GM18907 (cell line): ENCODE measurements around the gene TCAP.

Experiments used
- ATAC-seq: cut with Tn5 transposase; IDR thresholded peaks from one replicate; pipeline ENCODE4 v1.9.1; 2021; ENCODE audit warnings: mild to moderate bottlenecking, moderate library complexity; ENCODE audit not compliant: unreplicated experiment

TCAP gene

GRCh38 chr17:39628655-39629493, 36.3 kb upstream of the TCAP start:
- no peak for ATAC-seq

DNA sequence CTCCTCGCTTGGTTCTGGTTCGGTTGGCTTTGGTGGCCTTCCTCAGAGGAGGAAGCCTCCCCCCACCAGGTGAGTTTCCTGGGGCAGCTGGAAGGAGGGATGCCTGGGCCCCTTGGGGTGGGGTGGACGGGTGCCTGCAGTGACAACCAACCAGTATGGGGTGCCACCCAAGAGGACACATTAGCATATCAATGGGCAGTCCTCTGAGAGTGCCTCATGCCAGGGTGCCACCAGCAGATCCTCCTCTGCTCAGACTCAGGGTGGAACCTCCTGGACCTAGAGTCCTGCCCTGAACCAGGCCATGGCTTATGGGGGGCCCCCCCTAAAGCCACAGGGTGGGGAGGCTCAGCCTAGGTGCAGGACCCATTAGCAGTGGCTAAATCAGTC, 35.7 kb upstream of the TCAP start:
- ATAC-seq, result no peak

DNA sequence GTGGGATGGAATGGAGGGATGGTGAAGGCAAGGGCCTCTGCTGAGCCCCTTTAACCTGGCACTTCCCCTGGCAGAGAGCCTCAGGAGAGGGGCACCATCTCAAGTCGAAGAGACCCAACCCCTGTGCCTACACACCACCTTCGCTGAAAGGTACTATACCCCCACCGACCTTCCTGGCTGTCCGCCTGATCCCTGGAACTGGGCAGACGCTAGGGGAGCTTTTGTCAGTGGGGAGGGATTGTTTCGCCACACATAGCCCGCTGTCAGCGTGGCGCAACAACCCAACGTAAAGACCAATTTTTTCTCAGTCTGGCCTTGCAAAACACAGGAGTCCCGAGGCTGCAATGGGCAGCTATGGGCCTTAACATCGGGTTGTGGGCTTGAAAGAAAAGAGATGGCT, 35.3 kb upstream of the TCAP start:
- ATAC-seq, result no peak

GRCh38 chr17:39631403-39631802, 33.7 kb upstream of the TCAP start:
- ATAC-seq, result no peak

- ATAC-seq, result no peak
Measured at GRCh38 chr17:39632153-39632941, 32.8 kb upstream of the TCAP start.

DNA sequence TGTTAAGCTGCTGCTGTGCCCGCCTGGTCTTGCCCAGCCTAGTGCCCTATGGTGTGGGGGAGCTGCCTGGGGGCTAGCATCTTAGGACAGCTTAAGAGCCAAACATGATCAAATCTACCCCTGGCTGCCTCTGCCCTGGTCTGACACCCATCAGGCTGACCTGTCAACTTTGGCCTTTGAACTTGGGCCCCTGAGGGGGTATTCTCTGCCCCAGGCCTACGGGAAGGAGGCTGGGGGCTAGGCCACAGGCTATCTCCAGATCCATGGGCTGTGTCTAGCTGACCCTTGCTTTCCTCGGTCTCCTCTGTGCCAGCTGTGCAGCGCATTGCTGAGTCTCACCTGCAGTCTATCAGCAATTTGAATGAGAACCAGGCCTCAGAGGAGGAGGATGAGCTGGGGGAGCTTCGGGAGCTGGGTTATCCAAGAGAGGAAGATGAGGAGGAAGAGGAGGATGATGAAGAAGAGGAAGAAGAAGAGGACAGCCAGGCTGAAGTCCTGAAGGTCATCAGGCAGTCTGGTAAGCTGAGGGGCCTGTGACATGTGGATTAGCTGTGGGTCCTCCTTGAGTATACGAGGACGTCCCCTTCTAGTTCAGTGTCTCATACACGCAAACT, 31.5 kb upstream of the TCAP start:
- no peak for ATAC-seq

DNA sequence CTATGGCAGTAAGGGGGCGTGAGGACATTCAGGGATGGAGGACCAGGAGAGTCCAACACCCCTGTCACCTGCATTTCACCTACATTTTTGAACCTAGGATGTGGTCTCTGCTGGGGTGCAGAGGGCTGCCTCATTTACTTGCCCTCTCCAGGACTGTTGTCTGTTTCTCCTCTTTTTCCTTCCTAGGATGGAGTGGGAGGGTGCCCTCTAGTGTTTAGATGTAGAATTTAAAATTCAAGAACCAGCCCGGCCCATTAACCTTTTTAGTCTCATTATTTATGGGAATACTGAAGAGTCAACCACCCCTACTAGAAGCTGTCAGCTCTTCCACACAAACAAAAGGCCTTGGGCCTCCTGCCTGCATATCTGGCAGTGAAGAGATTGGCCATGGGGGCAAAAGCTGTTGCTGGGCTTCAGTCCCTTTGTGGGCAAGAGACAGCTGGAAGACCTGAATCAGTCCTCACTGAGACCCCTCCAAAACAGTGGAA, 30.7 kb upstream of the TCAP start:
- ATAC-seq, result no peak

DNA sequence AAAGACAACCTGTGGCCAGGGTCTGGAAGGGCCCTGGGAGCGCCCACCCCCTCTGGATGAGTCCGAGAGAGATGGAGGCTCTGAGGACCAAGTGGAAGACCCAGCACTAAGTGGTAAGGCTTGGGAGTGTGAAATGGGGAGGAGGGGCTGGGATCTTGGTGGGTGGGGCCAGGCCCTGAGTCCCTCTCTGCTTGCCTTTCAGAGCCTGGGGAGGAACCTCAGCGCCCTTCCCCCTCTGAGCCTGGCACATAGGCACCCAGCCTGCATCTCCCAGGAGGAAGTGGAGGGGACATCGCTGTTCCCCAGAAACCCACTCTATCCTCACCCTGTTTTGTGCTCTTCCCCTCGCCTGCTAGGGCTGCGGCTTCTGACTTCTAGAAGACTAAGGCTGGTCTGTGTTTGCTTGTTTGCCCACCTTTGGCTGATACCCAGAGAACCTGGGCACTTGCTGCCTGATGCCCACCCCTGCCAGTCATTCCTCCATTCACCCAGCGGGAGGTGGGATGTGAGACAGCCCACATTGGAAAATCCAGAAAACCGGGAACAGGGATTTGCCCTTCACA, 29.5 kb upstream of the TCAP start:
- no peak for ATAC-seq

GRCh38 chr17:39636587-39636926, 28.6 kb upstream of the TCAP start:
- peak; percentile 15 for ATAC-seq

DNA sequence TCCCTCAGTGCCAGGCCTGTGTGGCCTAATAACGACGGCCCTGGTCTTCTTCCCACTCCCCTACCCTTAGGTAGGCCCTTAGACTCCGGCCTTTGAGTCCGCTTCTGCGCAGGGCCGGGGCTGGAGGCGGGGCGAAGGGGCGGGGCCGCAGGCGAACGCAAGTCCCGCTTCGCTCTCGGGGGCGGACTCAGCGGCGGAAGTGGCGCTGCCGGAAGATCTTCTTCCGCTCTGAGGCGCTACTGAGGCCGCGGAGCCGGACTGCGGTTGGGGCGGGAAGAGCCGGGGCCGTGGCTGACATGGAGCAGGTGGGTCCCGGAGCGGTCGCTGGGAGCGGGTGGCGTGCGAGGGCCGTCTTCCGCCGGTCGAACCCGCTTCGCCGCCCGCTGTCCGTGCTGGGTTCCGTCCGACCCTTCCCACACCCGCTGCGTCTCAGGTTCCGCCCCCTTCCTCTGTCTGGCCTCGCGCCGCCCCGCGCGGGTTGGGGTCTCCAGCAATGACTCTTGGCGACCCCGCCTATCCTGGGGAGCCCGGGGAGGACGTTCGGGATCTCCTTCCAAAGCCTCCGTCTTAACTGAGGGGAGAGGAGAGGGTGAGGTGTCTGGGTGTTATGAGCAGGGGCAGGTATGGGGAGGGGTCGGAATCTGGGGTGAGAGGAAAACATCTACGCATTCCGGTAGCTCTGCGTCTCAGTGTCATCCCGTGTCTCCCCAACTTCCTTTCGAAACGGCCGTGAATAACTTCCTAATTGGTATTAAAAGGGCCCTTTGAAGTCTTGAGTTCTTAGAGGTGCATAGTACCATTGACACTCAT, 28.0 kb upstream of the TCAP start, which contains the start of gene STARD3:
Gene STARD3 (plus strand): TSS at position 218 of the 810 bp plus-strand sequence. CDS start 16,388 bp downstream, outside the sequence.
- ATAC-seq, result peak; percentile 66

DNA sequence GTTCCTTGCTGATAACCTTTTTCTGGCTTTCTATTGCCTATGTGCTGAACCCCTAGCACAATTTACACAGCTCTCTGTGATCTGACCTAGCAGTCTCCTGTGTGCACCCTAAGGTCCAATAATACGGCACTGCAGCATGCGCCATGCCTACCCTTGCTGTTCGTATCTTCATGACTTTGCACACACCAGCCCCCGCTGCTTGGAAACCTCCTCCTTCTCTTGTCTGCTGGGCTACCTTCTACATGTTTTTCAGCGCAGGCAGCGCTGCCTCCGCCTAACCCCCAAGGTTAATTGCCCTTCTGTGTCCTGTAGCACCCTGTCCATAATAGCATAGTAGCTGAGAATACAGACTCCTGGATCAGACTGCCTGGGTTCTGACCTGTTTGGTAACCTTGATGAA, 26.8 kb upstream of the TCAP start:
- ATAC-seq, result no peak

- ATAC-seq, result no peak
Measured at GRCh38 chr17:39639043-39639442, 26.1 kb upstream of the TCAP start.

DNA sequence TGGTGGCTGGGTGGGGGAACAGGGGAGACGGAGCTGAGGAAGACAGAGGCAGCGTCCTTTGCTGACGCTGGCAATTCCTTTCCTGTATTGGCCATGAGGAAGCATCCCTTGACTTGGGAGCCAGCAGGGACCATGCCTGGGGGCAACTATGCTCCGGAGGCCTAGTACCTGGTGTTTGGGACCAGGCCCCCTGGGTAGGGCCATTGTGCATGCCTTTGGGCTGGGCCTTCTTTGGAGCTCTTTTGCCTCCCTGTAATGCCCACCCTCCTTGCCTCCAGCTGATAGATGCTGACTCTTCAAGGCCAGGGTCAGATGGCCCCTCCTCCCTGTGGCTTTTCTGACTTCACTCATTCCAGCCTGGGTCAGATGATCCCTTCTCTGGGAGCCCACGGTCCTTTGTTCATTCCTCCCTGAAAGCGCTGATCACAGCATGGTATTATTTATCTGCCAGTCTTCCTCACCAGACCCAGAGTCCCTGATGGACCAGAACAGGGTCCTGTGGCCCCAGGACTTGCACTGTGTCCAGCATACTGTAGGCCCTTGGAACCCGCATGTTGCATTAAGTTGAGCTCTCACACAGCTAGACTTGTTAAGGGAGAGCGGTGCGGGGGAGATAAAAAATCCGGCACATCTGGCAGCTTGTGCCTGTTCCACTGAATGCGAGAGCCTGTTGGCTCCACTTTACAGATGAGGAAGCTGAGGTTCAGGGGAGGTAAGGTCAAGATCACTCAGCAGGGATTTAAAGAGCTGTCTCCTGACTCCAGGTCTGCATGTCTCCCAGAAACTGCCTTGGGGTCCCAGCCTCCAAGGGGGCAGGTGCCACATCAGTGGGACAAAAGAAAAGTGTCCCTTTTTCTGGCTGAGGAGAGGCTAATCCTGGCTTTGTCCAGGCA, 25.3 kb upstream of the TCAP start:
- ATAC-seq, result no peak

DNA sequence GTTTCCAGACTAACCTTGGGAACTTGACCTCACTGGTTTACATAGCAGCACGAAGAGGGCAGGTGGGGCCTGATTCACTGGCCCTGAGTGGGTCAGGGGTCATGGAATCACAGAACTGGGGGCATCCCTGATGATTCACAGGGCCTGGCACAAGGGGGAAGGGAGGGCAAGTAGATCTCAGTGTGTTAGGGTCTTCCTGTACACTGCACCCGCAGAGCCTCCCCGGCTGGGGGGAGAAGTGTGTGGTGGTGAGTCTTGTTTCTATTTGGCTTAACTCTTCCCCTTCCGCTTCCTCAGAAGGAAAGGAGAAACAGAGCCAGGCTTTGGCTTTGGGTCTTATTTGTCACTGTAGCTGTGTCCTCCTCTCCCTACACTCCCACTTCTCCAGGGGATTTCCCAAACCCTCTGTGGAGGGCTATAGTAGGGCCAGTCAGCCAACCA, 24.5 kb upstream of the TCAP start:
- ATAC-seq, result no peak

GRCh38 chr17:39641097-39641496, 24.1 kb upstream of the TCAP start:
- no peak for ATAC-seq

DNA sequence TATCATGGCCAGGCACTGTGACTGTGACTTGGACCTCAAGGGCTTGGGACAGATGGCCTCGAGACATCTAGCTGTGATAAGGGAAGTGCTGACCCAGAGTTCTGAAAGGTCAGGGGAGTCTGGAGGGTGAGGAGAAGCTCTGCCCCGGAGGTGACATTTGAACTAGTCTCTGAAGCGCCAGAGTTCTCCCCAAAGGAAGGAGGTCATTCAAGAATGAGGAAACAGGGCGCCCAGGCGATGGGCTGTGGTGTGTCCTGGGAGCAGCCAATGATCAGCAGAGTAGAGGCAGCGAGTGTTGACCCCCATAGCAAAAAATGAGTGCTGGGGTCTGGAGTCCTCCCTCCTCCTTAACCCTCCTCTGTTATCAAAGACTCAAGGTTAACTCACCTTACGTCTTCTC, 23.3 kb upstream of the TCAP start:
- ATAC-seq, result no peak

GRCh38 chr17:39642291-39643074, 22.7 kb upstream of the TCAP start:
- no peak for ATAC-seq

DNA sequence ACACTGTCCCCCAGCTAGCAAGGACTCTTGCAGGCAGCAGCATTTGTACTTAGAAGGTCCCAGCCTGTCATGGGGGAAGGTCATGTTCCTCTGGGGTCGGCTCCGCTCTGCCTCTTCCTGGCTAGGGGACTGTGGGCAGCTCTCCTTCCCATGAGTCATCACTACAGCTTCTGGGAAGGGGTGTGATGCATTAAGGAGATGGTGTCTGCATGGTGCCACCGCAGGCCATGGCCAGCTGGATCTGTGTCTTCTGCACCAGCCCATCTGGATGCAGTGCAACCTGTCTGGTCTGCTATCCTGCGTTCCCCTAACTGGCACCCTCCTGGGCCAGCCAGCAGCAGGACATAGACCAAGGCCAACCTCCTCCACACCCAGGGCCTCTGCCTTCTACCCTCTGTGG, 21.9 kb upstream of the TCAP start:
- ATAC-seq, result no peak

GRCh38 chr17:39647256-39647655, 17.9 kb upstream of the TCAP start:
- ATAC-seq, result no peak
